GM19238 (cell line): Measurements from ENCODE around the gene FAR1.
"Not testable (repeated sequence)": the region's sequence is repeated elsewhere in the genome, so short reads cannot be mapped to it uniquely, and the experiment has no call there.

Experiments used
- DNase-seq: peaks from one replicate; pipeline ENCODE4 v3.0.0; 2011; ENCODE audit warnings: low spot score; ENCODE audit not compliant: insufficient read length

The FAR1 gene

GRCh38 chr11:13668102-13668956, at the start of gene FAR1:
FAR1 (plus strand) TSS chr11:13668668; CDS start chr11:13694766, 26,098 bp downstream.
- peak; percentile 91 for DNase-seq

GRCh38 chr11:13620063-13620462, 48.4 kb upstream of the FAR1 start:
- DNase-seq: no peak

GRCh38 chr11:13626818-13627217, 41.6 kb upstream of the FAR1 start:
- not testable (repeated sequence) for DNase-seq

GRCh38 chr11:13628634-13629033, 39.8 kb upstream of the FAR1 start:
- not testable (repeated sequence) for DNase-seq

GRCh38 chr11:13629779-13630178, 38.7 kb upstream of the FAR1 start:
- DNase-seq: no peak

GRCh38 chr11:13635290-13635689, 33.2 kb upstream of the FAR1 start:
- no peak for DNase-seq

- DNase-seq: no peak
Measured at GRCh38 chr11:13635804-13636203, 32.7 kb upstream of the FAR1 start.

- no peak for DNase-seq
Measured at GRCh38 chr11:13637125-13638069, 31.1 kb upstream of the FAR1 start.

- DNase-seq: no peak
Measured at GRCh38 chr11:13638422-13638821, 30.0 kb upstream of the FAR1 start.

GRCh38 chr11:13644997-13645687, 23.3 kb upstream of the FAR1 start:
- DNase-seq: no peak

GRCh38 chr11:13647391-13647790, 21.1 kb upstream of the FAR1 start:
- DNase-seq: no peak

- no peak for DNase-seq
Measured at GRCh38 chr11:13649619-13650018, 18.8 kb upstream of the FAR1 start.

GRCh38 chr11:13651515-13651914, 17.0 kb upstream of the FAR1 start:
- not testable (repeated sequence) for DNase-seq

- no peak for DNase-seq
Measured at GRCh38 chr11:13661074-13661623, 7.3 kb upstream of the FAR1 start.

GRCh38 chr11:13663631-13664071, 4.8 kb upstream of the FAR1 start:
- DNase-seq: no peak

- DNase-seq: no peak
Measured at GRCh38 chr11:13664351-13664750, 4.1 kb upstream of the FAR1 start.

- DNase-seq: no peak
Measured at GRCh38 chr11:13666708-13667107, 1.8 kb upstream of the FAR1 start.

GRCh38 chr11:13667245-13667644, 1.2 kb upstream of the FAR1 start:
- DNase-seq: no peak

- no peak for DNase-seq
Measured at GRCh38 chr11:13667795-13668101, 720 bp upstream of the FAR1 start.

- peak; percentile 29 for DNase-seq
Measured at GRCh38 chr11:13668957-13669521, 571 bp downstream of the FAR1 start.
